Adrenal gland (tissue), 12 donors: ENCODE data around the gene CELA3B. TPM values are rescaled to one million over a fixed set of nuclear protein-coding genes. Genes with fewer than 3 reads are reported as not detected.
A peak's percentile ranks its signal among the peaks of the same experiment; 100 is the strongest.
"Not testable (repeated sequence)": the region's sequence is repeated elsewhere in the genome, so short reads cannot be mapped to it uniquely, and the experiment has no call there.

Experiments used
- DNase-seq, 7 donors: peaks; one replicate each; pipeline ENCODE4 v3.0.0-alpha.2; 2019 to 2020
- H3K27ac ChIP-seq, 5 donors: fragments of 200-600 bp; sonication (generic) in 4 of 5; 1 replicate in 3 of 5; 2 replicates in 2 of 5; pipeline versions ENCODE4 v1.5.1 to v1.8.0; 2016 to 2020; ENCODE audit warnings: mild to moderate bottlenecking in 1 of 5
- H3K27me3 ChIP-seq: fragments of 200-600 bp; 2 replicates; pipeline ENCODE4 v1.8.0; 2021
- H3K36me3 ChIP-seq, 2 donors: fragments of 200-600 bp; replicated peaks in 1 of 2; 1 replicate in 1 of 2; 2 replicates in 1 of 2; pipeline versions ENCODE4 v1.5.1 to v1.8.0; 2018 to 2022
- H3K4me1 ChIP-seq, 2 donors: fragments of 200-600 bp; replicated peaks in 1 of 2; 1 replicate in 1 of 2; 2 replicates in 1 of 2; pipeline versions ENCODE4 v1.5.1 to v1.8.0; 2018 to 2021
- H3K4me3 ChIP-seq, 4 donors: fragments of 200-600 bp; sonication (generic) in 3 of 4; one replicate each; pipeline ENCODE4 v1.5.1; 2016 to 2018
- H3K9me3 ChIP-seq, 3 donors: fragments of 200-600 bp; sonication (generic) in 1 of 3; replicated peaks in 1 of 3; 1 replicate in 2 of 3; 2 replicates in 1 of 3; pipeline versions ENCODE4 v1.5.1 to v1.8.0; 2016 to 2021
- WGBS, 4 donors: extraction: QIAGEN DNeasy Blood & Tissue Kit in 2 of 4; methylation state at CpG; one replicate each; pipeline versions ENCODE4 v1.1.5 to v1.1.7; 2013 to 2017; 5-methylcytosine and 5-hydroxymethylcytosine counted together
- intact Hi-C, 2 donors: fragments of 100-400 bp; cut with DNase I; formaldehyde crosslinking; loops; one replicate each; pipeline versions ENCODE4 v1.14.1 to v1.15.0; 2022 to 2023
- polyA plus RNA-seq, 3 donors: library from polyadenylated mRNA; stranded (reverse); fragments of 200-250 nt in 2 of 3; fragments of 350-450 nt in 1 of 3; fragmentation: Illumina TruSeq in 1 of 3; extraction: RNeasy Lipid Tissue Mini Kit (QIAGEN cat#74804) in 1 of 3; gene quantifications; one replicate each; pipeline ENCODE4 v1.2.3, GENCODE V29; 2013 to 2014
- total RNA-seq, 9 donors: library from RNA; depleted of rRNA in 4 of 9; stranded (reverse); fragments of >200 nt in 4 of 9; fragments of 120-200 nt in 1 of 9; fragmentation: NEBNext Ultra II Directional in 1 of 9; extraction: Animal tissue kit (Norgen Biotek cat#: 25700) in 1 of 9; gene quantifications; one replicate each; pipeline versions ENCODE4 v1.1.0 to v1.2.4, GENCODE V29; 2013 to 2023
- TF ChIP-seq, protein P1 (sequence below), 6 experiments: fragments of 450-650 bp in 4 of 6; fragments of 200-600 bp in 2 of 6; sonication (generic) in 1 of 6; IDR thresholded peaks; 1 replicate in 5 of 6; 2 replicates in 1 of 6; pipeline versions ENCODE4 v1.5.1 to v1.8.0; 2016 to 2021; ENCODE audit warnings: antibody characterized with exemption in 6 of 6, mild to moderate bottlenecking in 2 of 6, moderate library complexity in 1 of 6
- donor health status: healthy with polysubstance abuse.
- donor health status: Bipolar disorder and iron deficiency.
- donor health status: DM: yes; HTN: yes; CAD: no.
- donor health status: DM: no; HTN: no; CAD: no.
- donor health status: DM: no; HTN: no; CAD: no.
- donor health status: DM: yes; HTN: yes; CAD: no.

CELA3B gene
- total and polyA plus RNA-seq, 12 donors, result 0.80 to 7.0 (median 0.84) TPM; not detected in 7

DNA sequence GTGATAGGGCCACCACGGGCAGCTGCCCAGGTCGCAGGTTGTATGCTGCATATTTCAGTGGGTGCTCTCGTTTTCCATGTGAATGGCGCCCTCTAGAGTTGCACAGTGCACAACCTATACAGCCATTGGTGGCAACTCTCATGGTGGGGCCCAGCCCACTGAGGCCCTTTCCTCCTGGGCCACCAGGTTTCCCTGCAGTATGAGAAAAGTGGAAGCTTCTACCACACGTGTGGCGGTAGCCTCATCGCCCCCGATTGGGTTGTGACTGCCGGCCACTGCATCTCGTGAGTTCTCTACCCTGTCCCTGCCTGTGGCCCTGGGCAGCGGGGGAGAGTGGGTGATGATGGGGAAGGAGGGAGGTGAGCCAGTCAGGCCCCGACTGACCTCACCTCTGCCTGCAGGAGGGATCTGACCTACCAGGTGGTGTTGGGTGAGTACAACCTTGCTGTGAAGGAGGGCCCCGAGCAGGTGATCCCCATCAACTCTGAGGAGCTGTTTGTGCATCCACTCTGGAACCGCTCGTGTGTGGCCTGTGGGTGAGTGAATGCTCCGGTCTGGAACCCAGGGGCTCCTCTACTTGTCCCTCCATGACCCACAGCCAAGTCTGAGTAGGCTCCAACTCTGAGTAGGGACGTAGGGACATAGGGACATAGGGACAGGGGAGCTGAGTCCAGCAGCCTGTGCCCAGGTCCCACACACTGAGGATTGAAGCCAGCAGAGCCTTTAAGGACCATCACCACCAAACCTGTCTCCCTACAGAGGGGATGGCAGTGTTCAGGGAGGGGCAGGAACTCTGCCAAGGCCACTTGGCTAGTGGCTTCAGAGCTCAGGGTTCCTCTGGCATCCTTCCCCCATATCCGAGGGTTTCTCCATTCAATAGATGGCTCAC, 28.7 kb downstream of the CELA3B start:
- 64 to 73% (median 71%) methylated on average over 15 to 18 of the region's 18 CpGs for WGBS, 4 donors
- H3K36me3 ChIP-seq, intact Hi-C loops, H3K27me3 ChIP-seq, H3K27ac ChIP-seq, H3K9me3 ChIP-seq, H3K4me1 ChIP-seq, H3K4me3 ChIP-seq: not testable (repeated sequence)
- TF ChIP-seq, protein P1, sequence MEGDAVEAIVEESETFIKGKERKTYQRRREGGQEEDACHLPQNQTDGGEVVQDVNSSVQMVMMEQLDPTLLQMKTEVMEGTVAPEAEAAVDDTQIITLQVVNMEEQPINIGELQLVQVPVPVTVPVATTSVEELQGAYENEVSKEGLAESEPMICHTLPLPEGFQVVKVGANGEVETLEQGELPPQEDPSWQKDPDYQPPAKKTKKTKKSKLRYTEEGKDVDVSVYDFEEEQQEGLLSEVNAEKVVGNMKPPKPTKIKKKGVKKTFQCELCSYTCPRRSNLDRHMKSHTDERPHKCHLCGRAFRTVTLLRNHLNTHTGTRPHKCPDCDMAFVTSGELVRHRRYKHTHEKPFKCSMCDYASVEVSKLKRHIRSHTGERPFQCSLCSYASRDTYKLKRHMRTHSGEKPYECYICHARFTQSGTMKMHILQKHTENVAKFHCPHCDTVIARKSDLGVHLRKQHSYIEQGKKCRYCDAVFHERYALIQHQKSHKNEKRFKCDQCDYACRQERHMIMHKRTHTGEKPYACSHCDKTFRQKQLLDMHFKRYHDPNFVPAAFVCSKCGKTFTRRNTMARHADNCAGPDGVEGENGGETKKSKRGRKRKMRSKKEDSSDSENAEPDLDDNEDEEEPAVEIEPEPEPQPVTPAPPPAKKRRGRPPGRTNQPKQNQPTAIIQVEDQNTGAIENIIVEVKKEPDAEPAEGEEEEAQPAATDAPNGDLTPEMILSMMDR (IDR thresholded peaks at IDR 0.05), result peak; percentile 30 to 50 (median 40)
- DNase-seq, result peak; percentile 54 to 83 (median 74)

DNA sequence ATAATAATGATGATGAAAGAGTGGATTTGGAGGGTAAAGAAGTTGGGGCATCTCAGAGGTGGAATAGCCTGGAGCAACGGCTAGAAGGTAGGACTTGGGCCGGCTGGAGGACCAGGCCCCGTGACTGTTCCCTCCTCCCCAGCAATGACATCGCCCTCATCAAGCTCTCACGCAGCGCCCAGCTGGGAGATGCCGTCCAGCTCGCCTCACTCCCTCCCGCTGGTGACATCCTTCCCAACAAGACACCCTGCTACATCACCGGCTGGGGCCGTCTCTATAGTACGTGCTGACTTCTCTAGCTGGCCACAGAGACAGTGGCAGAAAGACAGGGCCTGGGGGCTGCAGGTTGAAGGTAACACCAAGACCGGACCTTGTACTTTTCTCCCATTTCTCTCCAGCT, 29.9 kb downstream of the CELA3B start:
- intact Hi-C loops, result not testable (repeated sequence)
- WGBS, 4 donors, result 86 to 91% (median 87%) methylated on average over 11 to 13 of the region's 13 CpGs

DNA sequence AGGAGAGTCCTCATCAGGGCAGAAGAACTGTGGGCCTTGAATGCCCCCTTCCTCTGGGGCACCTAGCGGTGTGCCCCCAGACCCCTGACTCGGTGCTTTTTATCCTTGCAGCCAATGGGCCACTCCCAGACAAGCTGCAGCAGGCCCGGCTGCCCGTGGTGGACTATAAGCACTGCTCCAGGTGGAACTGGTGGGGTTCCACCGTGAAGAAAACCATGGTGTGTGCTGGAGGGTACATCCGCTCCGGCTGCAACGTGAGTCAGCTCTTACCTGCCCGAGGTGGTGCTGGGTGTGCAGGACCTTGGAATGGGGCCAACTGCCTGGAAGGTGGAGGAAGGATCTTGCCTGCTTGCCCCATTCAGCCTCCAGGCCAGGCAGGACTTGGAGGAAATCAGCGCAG, 30.4 kb downstream of the CELA3B start:
- H3K9me3 ChIP-seq, intact Hi-C loops, DNase-seq, H3K27ac ChIP-seq, H3K27me3 ChIP-seq, H3K4me1 ChIP-seq, H3K4me3 ChIP-seq, H3K36me3 ChIP-seq: not testable (repeated sequence)
- WGBS, 4 donors, result 84 to 89% (median 86%) methylated on average over 4 to 9 of the region's 10 CpGs

More for the DNA sequence above, 29.9 kb downstream of the CELA3B start:
- not testable (repeated sequence) for H3K9me3 ChIP-seq, H3K27ac ChIP-seq, H3K27me3 ChIP-seq, DNase-seq, H3K4me1 ChIP-seq, H3K36me3 ChIP-seq, H3K4me3 ChIP-seq

DNA sequence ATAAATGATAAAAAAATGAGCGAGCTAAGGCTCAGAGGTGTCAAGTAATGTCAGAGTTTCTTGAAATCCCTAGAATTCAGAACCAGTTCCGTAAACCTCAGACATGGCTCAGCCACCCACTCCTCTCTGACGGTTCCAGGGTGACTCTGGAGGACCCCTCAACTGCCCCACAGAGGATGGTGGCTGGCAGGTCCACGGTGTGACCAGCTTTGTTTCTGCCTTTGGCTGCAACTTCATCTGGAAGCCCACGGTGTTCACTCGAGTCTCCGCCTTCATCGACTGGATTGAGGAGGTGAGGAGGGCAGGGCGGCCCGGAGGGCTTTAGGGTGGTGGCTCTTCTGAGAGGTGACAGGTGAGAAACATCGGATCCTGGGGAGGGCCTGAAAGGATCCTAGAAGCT, 32.7 kb downstream of the CELA3B start:
- H3K4me1 ChIP-seq, intact Hi-C loops, H3K27me3 ChIP-seq, DNase-seq, H3K27ac ChIP-seq, H3K4me3 ChIP-seq, H3K36me3 ChIP-seq, H3K9me3 ChIP-seq: not testable (repeated sequence)
- WGBS, 4 donors, result 78 to 96% (median 87%) methylated on average over 4 to 11 of the region's 11 CpGs

DNA sequence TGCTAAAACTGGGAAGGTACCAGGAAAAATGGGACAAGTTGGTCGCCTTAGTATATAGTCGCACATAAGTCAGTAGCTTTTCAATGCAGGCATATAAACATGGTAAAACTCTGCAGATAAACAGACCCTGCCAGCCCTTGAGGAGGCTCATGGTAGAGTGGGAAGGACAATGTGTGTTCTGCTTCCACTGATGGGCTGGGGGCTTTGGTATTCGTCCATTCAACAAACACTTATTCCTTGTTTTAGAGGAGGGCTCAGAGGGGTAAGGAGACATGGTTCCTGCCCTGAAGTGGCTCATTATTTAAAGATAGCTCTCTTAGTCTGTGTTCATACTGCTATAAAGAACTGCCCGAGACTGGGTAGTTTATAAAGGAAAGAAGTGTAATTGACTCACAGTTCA, 35.9 kb downstream of the CELA3B start:
- DNase-seq, H3K27ac ChIP-seq, H3K27me3 ChIP-seq, H3K4me3 ChIP-seq, intact Hi-C loops, H3K36me3 ChIP-seq, H3K9me3 ChIP-seq, H3K4me1 ChIP-seq: not testable (repeated sequence)
- 51 to 90% (median 73%) methylated on average over 2 to 4 of the region's 4 CpGs for WGBS, 4 donors

DNA sequence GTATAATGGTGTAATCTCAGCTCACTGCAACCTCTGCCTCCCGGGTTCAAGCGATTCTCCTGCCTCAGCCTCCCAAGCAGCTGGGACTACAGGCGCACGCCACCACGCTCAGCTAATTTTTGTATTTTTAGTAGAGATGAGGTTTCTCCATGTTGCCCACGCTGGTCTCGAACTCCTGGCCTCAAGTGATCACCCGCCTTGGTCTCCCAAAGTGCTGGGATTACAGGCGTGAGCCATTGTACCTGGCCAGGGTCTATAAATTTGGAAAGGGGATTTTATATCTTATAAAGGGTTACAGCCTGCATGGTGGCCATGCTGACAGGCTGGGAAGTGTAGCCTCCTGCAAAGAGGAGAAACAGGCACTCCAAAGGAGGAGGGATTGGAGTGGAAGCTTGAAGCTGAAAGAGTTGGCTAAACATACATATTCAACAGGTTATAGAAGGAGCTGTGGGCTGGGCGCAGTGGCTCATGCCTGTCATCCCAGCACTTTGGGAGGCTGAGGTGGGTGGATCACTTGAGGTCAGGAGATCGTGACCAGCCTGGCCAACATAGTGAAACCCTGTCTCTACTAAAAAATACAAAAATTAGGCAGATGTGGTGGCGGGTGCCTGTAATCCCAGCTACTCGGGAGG, 37.9 kb downstream of the CELA3B start:
- H3K27me3 ChIP-seq, DNase-seq, H3K9me3 ChIP-seq, H3K4me3 ChIP-seq, H3K36me3 ChIP-seq, intact Hi-C loops, H3K4me1 ChIP-seq, H3K27ac ChIP-seq: not testable (repeated sequence)
- WGBS, 4 donors, result 90 to 97% (median 93%) methylated on average over 13 of the region's 13 CpGs
